Measurements from ENCODE around the gene CCL18.

GRCh38 chr17:36016555-36016954, 47.5 kb upstream of the CCL18 start:
- TF ChIP-seq POLR2A (IDR thresholded peaks at IDR 0.05) (no peak), CTCF (IDR thresholded peaks at IDR 0.05) (no peak)
